Type B pancreatic cell (in vitro differentiated cells): ENCODE measurements around the gene CEP112. TPM values are rescaled to one million over a fixed set of nuclear protein-coding genes. Genes with fewer than 3 reads are reported as not detected.

Experiments used
- DNase-seq: peaks from one replicate; pipeline ENCODE4 v3.0.0; 2021; ENCODE audit warnings: mixed read lengths; ENCODE audit not compliant: unreplicated experiment; ENCODE audit errors: extremely low spot score
- H3K27ac Mint-ChIP-seq: 2 replicates; pipeline ENCODE4 v1.8.0; 2021; ENCODE audit warnings: mild to moderate bottlenecking, mixed read lengths
- H3K27me3 Mint-ChIP-seq: 2 replicates; pipeline ENCODE4 v1.8.0; 2021; ENCODE audit warnings: mixed read lengths
- H3K36me3 Mint-ChIP-seq: 2 replicates; pipeline ENCODE4 v1.8.0; 2021; ENCODE audit warnings: mixed read lengths
- H3K4me1 Mint-ChIP-seq: one replicate; pipeline ENCODE4 v1.8.0; 2021; ENCODE audit warnings: mixed read lengths; ENCODE audit not compliant: unreplicated experiment
- H3K4me3 Mint-ChIP-seq: 2 replicates; pipeline ENCODE4 v1.8.0; 2021; ENCODE audit warnings: mild to moderate bottlenecking, mixed read lengths
- H3K9me3 Mint-ChIP-seq: 2 replicates; pipeline ENCODE4 v1.8.0; 2021; ENCODE audit warnings: mixed read lengths
- total RNA-seq: library from RNA; stranded (reverse); gene quantifications from 2 replicates; pipeline ENCODE4 v1.2.1, GENCODE V29; 2021; ENCODE audit warnings: low replicate concordance
- TF ChIP-seq, protein P1 (sequence below): fragments of 200-600 bp; sonication (generic); conservative IDR thresholded peaks from 2 replicates; pipeline ENCODE4 v1.5.0; 2021; ENCODE audit warnings: antibody characterized with exemption, mild to moderate bottlenecking

Gene CEP112
- total RNA-seq, 1 donor from 2014 or later = 18.0 TPM

GRCh38 chr17:65966072-65966695 lies 225.7 kb downstream of the CEP112 start:
- Mint-ChIP-seq H3K4me3 (no peak overlapping the region), H3K27ac (no peak overlapping the region), H3K27me3 (no peaks in the 10 kb centered on the region), H3K36me3 (peaks cover 5% of the 10 kb centered on the region), H3K9me3 (peaks cover 5% of the 10 kb centered on the region), H3K4me1 (no peaks in the 10 kb centered on the region)
- DNase-seq = no peak
- TF ChIP-seq, protein P1, sequence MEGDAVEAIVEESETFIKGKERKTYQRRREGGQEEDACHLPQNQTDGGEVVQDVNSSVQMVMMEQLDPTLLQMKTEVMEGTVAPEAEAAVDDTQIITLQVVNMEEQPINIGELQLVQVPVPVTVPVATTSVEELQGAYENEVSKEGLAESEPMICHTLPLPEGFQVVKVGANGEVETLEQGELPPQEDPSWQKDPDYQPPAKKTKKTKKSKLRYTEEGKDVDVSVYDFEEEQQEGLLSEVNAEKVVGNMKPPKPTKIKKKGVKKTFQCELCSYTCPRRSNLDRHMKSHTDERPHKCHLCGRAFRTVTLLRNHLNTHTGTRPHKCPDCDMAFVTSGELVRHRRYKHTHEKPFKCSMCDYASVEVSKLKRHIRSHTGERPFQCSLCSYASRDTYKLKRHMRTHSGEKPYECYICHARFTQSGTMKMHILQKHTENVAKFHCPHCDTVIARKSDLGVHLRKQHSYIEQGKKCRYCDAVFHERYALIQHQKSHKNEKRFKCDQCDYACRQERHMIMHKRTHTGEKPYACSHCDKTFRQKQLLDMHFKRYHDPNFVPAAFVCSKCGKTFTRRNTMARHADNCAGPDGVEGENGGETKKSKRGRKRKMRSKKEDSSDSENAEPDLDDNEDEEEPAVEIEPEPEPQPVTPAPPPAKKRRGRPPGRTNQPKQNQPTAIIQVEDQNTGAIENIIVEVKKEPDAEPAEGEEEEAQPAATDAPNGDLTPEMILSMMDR = no peak

DNA sequence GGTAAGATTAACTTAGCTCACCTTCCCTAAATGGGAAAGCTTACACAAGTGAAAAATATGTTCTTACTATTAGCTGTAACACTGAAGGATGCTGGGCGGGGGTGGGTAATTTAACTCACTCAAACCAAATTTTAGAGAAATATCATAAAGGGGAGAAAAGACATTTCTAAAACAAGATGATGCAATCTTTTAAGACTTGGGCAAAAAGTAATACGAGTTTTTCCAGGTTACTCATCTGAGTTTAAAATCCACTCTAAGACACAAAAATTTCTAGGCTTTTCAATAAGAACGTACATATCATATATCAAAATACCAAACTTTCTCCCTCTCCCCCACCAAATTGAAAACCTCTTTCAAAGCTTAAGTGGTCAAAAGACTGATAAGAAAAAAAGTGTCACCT lies 228.8 kb downstream of the CEP112 start:
- no peak for DNase-seq
- TF ChIP-seq, protein P1 = no peak
- Mint-ChIP-seq H3K4me3 (no peak overlapping the region), H3K36me3 (peaks cover 5% of the 10 kb centered on the region), H3K4me1 (no peaks in the 10 kb centered on the region), H3K27me3 (no peaks in the 10 kb centered on the region), H3K9me3 (peaks cover 5% of the 10 kb centered on the region), H3K27ac (no peak overlapping the region)

GRCh38 chr17:65959630-65960029 lies 232.3 kb downstream of the CEP112 start:
- no peak for DNase-seq
- H3K36me3 Mint-ChIP-seq = peaks cover 13% of the 10 kb centered on the region
- no peak overlapping the region for H3K4me3 Mint-ChIP-seq
- peaks cover 11% of the 10 kb centered on the region for H3K9me3 Mint-ChIP-seq
- H3K4me1 Mint-ChIP-seq = no peaks in the 10 kb centered on the region
- TF ChIP-seq, protein P1 = no peak
- no peak overlapping the region for H3K27ac Mint-ChIP-seq
- no peaks in the 10 kb centered on the region for H3K27me3 Mint-ChIP-seq

DNA sequence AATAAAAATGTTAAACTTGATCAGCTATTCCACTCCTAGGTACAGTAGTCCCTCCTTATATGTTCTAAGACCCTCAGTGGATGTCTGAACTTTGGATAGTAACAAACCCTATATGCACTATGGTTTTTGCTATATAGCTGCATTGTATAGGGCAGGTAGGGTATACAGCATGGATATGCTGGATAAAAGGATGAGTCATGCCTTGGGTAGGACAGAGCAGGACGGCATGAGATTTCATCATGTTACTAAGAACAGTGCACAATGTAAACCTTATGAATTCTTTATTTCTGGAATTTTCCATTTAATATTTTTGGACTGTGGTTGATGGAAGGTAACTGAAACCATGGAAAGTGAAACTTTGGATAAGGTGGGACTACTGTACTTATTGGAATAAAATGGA lies 235.1 kb downstream of the CEP112 start:
- Mint-ChIP-seq H3K4me1 (peaks cover 9% of the 10 kb centered on the region), H3K36me3 (peaks cover 13% of the 10 kb centered on the region), H3K27me3 (no peaks in the 10 kb centered on the region), H3K27ac (no peak overlapping the region), H3K9me3 (peaks cover 6% of the 10 kb centered on the region), H3K4me3 (no peak overlapping the region)
- TF ChIP-seq, protein P1 = no peak
- DNase-seq = no peak

- Mint-ChIP-seq H3K36me3 (peaks cover 13% of the 10 kb centered on the region), H3K4me3 (no peak overlapping the region), H3K27ac (peak overlapping the region; percentile 30), H3K4me1 (peaks cover 9% of the 10 kb centered on the region), H3K27me3 (no peaks in the 10 kb centered on the region), H3K9me3 (peaks cover 6% of the 10 kb centered on the region)
- no peak for DNase-seq
- TF ChIP-seq, protein P1 = no peak
Measured at GRCh38 chr17:65954148-65954449, 237.8 kb downstream of the CEP112 start.
